H9 (cell line): ENCODE data around the gene RPS19. TPM values are rescaled to one million over a fixed set of nuclear protein-coding genes. Genes with fewer than 3 reads are reported as not detected.

Source experiments
- DNase-seq: peaks from one replicate; pipeline ENCODE4 v3.0.0-alpha.2; 2017
- H2AFZ ChIP-seq: one replicate; pipeline ENCODE4 v1.6.1; 2013; ENCODE audit warnings: mild to moderate bottlenecking, low read length, control low read depth, moderate library complexity
- H2AK5ac ChIP-seq: 2 replicates; pipeline ENCODE4 v1.6.1; 2013; ENCODE audit warnings: low read length, control low read depth, mixed read lengths; ENCODE audit not compliant: insufficient read length
- H2BK120ac ChIP-seq: one replicate; pipeline ENCODE4 v1.6.1; 2013; ENCODE audit warnings: low read depth, mild to moderate bottlenecking, low read length, control low read depth, inconsistent platforms; ENCODE audit not compliant: poor library complexity, severe bottlenecking
- H2BK12ac ChIP-seq: 2 replicates; pipeline ENCODE4 v1.6.1; 2013; ENCODE audit warnings: low read length, control low read depth, mixed read lengths, low read depth; ENCODE audit not compliant: insufficient read length
- H2BK15ac ChIP-seq: 2 replicates; pipeline ENCODE4 v1.6.1; 2013; ENCODE audit warnings: low read depth, low read length, control low read depth
- H2BK20ac ChIP-seq: one replicate; pipeline ENCODE4 v1.6.1; 2013; ENCODE audit warnings: low read depth, mild to moderate bottlenecking, low read length, control low read depth, inconsistent platforms; ENCODE audit not compliant: poor library complexity, severe bottlenecking
- H2BK5ac ChIP-seq: 2 replicates; pipeline ENCODE4 v1.6.1; 2013; ENCODE audit warnings: low read length, control low read depth, mixed read lengths; ENCODE audit not compliant: insufficient read length
- H3K14ac ChIP-seq: 2 replicates; pipeline ENCODE4 v1.6.1; 2013; ENCODE audit warnings: low read length, control low read depth; ENCODE audit not compliant: insufficient read depth
- H3K18ac ChIP-seq: 2 replicates; pipeline ENCODE4 v1.6.1; 2013; ENCODE audit warnings: low read depth, mild to moderate bottlenecking, mixed read lengths, low read length, control low read depth; ENCODE audit not compliant: insufficient read length
- H3K23ac ChIP-seq: 2 replicates; pipeline ENCODE4 v1.6.1; 2013; ENCODE audit warnings: low read length, control low read depth, mixed read lengths, low read depth; ENCODE audit not compliant: insufficient read length
- H3K23me2 ChIP-seq: 2 replicates; pipeline ENCODE4 v1.6.1; 2013; ENCODE audit warnings: low read depth, mild to moderate bottlenecking, mixed read lengths, low read length, control low read depth; ENCODE audit not compliant: insufficient read length, poor library complexity, severe bottlenecking
- H3K27ac ChIP-seq: 2 replicates; pipeline ENCODE4 v1.5.1; 2013; ENCODE audit warnings: low read length, control low read depth, mixed read lengths, low read depth; ENCODE audit not compliant: insufficient read length
- H3K27me3 ChIP-seq: 2 replicates; pipeline ENCODE4 v1.6.1; 2013; ENCODE audit warnings: low read length, control low read depth, inconsistent platforms; ENCODE audit not compliant: insufficient read depth
- H3K4ac ChIP-seq: 2 replicates; pipeline ENCODE4 v1.6.1; 2013; ENCODE audit warnings: low read depth, mild to moderate bottlenecking, control low read depth, inconsistent platforms, low read length, moderate library complexity
- H3K4me1 ChIP-seq: 2 replicates; pipeline ENCODE4 v1.6.1; 2013; ENCODE audit warnings: low read length, control low read depth, inconsistent platforms; ENCODE audit not compliant: insufficient read depth
- H3K4me2 ChIP-seq: 2 replicates; pipeline ENCODE4 v1.6.1; 2013; ENCODE audit warnings: low read length, control low read depth, mixed read lengths; ENCODE audit not compliant: insufficient read length, insufficient read depth
- H3K56ac ChIP-seq: 2 replicates; pipeline ENCODE4 v1.6.1; 2013; ENCODE audit warnings: low read depth, mild to moderate bottlenecking, mixed read lengths, low read length, control low read depth; ENCODE audit not compliant: insufficient read length
- H3K79me1 ChIP-seq: 2 replicates; pipeline ENCODE4 v1.6.1; 2013; ENCODE audit warnings: low read depth, mild to moderate bottlenecking, moderate library complexity, low read length, control low read depth, inconsistent platforms; ENCODE audit not compliant: insufficient read depth, poor library complexity, severe bottlenecking
- H3K79me2 ChIP-seq: 2 replicates; pipeline ENCODE4 v1.6.1; 2013; ENCODE audit warnings: low read length, control low read depth, inconsistent platforms; ENCODE audit not compliant: insufficient read depth
- H3K9ac ChIP-seq: 2 replicates; pipeline ENCODE4 v1.6.1; 2013; ENCODE audit warnings: low read length, control low read depth, mixed read lengths; ENCODE audit not compliant: insufficient read length; ENCODE audit errors: extremely low read depth
- H3K9me3 ChIP-seq: one replicate; pipeline ENCODE4 v1.6.1; 2013; ENCODE audit warnings: low read depth, low read length, inconsistent platforms; ENCODE audit not compliant: control insufficient read depth
- H3T11ph ChIP-seq: one replicate; pipeline ENCODE4 v1.6.1; 2013; ENCODE audit warnings: mild to moderate bottlenecking, low read length, control low read depth, inconsistent platforms
- H4K20me1 ChIP-seq: one replicate; pipeline ENCODE4 v1.6.1; 2013; ENCODE audit not compliant: control insufficient read depth, insufficient read length, insufficient read depth
- H4K5ac ChIP-seq: 2 replicates; pipeline ENCODE4 v1.6.1; 2013; ENCODE audit warnings: low read depth, mild to moderate bottlenecking, mixed read lengths, low read length, control low read depth; ENCODE audit not compliant: insufficient read length
- H4K8ac ChIP-seq: replicated peaks from 2 replicates; pipeline ENCODE4 v1.6.1; 2013; ENCODE audit warnings: low read length, control low read depth, mixed read lengths, low read depth; ENCODE audit not compliant: insufficient read length
- H4K91ac ChIP-seq: 2 replicates; pipeline ENCODE4 v1.6.1; 2013; ENCODE audit warnings: low read depth, mild to moderate bottlenecking, moderate library complexity, mixed read lengths, low read length, control low read depth; ENCODE audit not compliant: insufficient read length
- H3K27ac Mint-ChIP-seq, 3 experiments: 2 replicates in 2 of 3; 3 replicates in 1 of 3; pipeline ENCODE4 v1.8.0; 2020 to 2021; ENCODE audit warnings: mixed read lengths in 3 of 3, mild to moderate bottlenecking in 1 of 3, moderate library complexity in 1 of 3
- H3K27me3 Mint-ChIP-seq: 2 replicates; pipeline ENCODE4 v1.8.0; 2021; ENCODE audit warnings: low read depth, mild to moderate bottlenecking, moderate library complexity, mixed read lengths
- H3K36me3 Mint-ChIP-seq, 3 experiments: 2 replicates in 2 of 3; 3 replicates in 1 of 3; pipeline ENCODE4 v1.8.0; 2020 to 2021; ENCODE audit warnings: low read depth in 3 of 3, mixed read lengths in 3 of 3; ENCODE audit not compliant: insufficient read depth in 1 of 3
- H3K4me1 Mint-ChIP-seq, 2 experiments: 2 replicates each; pipeline ENCODE4 v1.8.0; 2020; ENCODE audit warnings: mixed read lengths in 2 of 2
- H3K4me3 Mint-ChIP-seq, 2 experiments: 2 replicates in 1 of 2; 3 replicates in 1 of 2; pipeline ENCODE4 v1.8.0; 2020 to 2021; ENCODE audit warnings: mild to moderate bottlenecking in 2 of 2, mixed read lengths in 2 of 2, moderate library complexity in 1 of 2
- H3K9me3 Mint-ChIP-seq, 2 experiments: 2 replicates in 1 of 2; 3 replicates in 1 of 2; pipeline ENCODE4 v1.8.0; 2020; ENCODE audit warnings: mild to moderate bottlenecking in 2 of 2, mixed read lengths in 2 of 2, moderate library complexity in 1 of 2
- WGBS: extraction: QIAGEN DNeasy Blood & Tissue Kit; methylation state at CpG from one replicate; pipeline ENCODE4 v1.1.7; 2013; ENCODE audit warnings: missing lambda C conversion rate, low lambda C conversion rate, mixed read lengths; ENCODE audit not compliant: insufficient read length; ENCODE audit errors: extremely low coverage; 5-methylcytosine and 5-hydroxymethylcytosine counted together
- total RNA-seq: library from RNA; stranded (reverse); gene quantifications from 2 replicates; pipeline ENCODE4 v1.2.1, GENCODE V29; 2021
- TF ChIP-seq, protein P1 (sequence below): fragments of 200-600 bp; sonication (generic); conservative IDR thresholded peaks from 3 replicates; pipeline ENCODE4 v1.8.0; 2021; ENCODE audit warnings: antibody characterized with exemption, mild to moderate bottlenecking

RPS19 gene
- total RNA-seq, 1 experiment from 2014 or later, result 3,024 TPM

DNA sequence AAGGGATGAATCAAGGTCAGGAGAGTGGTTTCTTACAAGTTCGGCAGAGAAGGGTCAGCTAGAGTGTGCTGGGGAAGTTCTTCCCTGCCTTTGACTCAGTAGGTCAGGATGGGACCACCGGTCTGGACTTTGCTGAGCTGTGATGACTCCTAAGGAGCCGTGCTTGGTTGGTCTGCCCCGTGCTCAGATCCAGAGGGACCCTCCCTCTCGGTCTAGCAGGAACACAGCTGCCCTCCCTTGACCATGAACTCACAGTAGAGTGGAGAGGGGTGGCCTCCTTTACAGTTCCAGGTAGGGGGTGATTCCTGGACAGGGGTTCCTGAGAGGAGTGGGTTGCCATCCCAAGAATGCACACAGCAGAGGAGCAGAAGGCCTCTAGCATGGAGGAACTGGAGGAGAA lies 4.3 kb downstream of the RPS19 start:
- H3K27me3 ChIP-seq, result no peaks in the 10 kb centered on the region
- no peak overlapping the region for H3K4ac ChIP-seq
- no peak overlapping the region for H2BK120ac ChIP-seq
- no peaks in the 10 kb centered on the region for H3K9me3 ChIP-seq
- no peak overlapping the region for H3T11ph ChIP-seq
- Mint-ChIP-seq H3K27ac (peak overlapping the region; percentile 66 to 93 (median 82); a peak in 5 of 7 replicates), H3K4me1 (peaks cover 35 to 51% of the 10 kb centered on the region in 2 experiments), H3K36me3 (peaks cover 60 to 87% (median 76%) of the 10 kb centered on the region in 3 experiments), H3K27me3 (no peaks in the 10 kb centered on the region; the same call in 1 of the 2 replicates), H3K4me3 (peak overlapping the region; percentile 34 to 40; a peak in 4 of 5 replicates), H3K9me3 (no peaks in the 10 kb centered on the region; a peak in 1 of 5 replicates)
- H3K23ac ChIP-seq, result no peak overlapping the region
- H2BK5ac ChIP-seq, result no peak overlapping the region
- TF ChIP-seq, protein P1, sequence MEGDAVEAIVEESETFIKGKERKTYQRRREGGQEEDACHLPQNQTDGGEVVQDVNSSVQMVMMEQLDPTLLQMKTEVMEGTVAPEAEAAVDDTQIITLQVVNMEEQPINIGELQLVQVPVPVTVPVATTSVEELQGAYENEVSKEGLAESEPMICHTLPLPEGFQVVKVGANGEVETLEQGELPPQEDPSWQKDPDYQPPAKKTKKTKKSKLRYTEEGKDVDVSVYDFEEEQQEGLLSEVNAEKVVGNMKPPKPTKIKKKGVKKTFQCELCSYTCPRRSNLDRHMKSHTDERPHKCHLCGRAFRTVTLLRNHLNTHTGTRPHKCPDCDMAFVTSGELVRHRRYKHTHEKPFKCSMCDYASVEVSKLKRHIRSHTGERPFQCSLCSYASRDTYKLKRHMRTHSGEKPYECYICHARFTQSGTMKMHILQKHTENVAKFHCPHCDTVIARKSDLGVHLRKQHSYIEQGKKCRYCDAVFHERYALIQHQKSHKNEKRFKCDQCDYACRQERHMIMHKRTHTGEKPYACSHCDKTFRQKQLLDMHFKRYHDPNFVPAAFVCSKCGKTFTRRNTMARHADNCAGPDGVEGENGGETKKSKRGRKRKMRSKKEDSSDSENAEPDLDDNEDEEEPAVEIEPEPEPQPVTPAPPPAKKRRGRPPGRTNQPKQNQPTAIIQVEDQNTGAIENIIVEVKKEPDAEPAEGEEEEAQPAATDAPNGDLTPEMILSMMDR, result no peak
- H3K79me2 ChIP-seq, result peaks cover 29% of the 10 kb centered on the region
- H3K9ac ChIP-seq, result peak overlapping the region; percentile 28
- WGBS, result no CpG with 5 or more reads among the region's 5 CpGs
- H2AK5ac ChIP-seq, result no peak overlapping the region
- no peak overlapping the region for H3K18ac ChIP-seq
- no peak overlapping the region for H2BK15ac ChIP-seq
- DNase-seq, result no peak
- H3K14ac ChIP-seq, result no peak overlapping the region
- peaks cover 22% of the 10 kb centered on the region for H3K79me1 ChIP-seq
- no peaks in the 10 kb centered on the region; the same call in 1 of the 2 replicates for H3K4me1 ChIP-seq
- H2AFZ ChIP-seq, result no peak overlapping the region
- no peak overlapping the region for H4K91ac ChIP-seq
- peaks cover 9% of the 10 kb centered on the region for H3K23me2 ChIP-seq
- no peaks in the 10 kb centered on the region for H4K20me1 ChIP-seq
- no peak overlapping the region for H2BK20ac ChIP-seq
- no peak overlapping the region for H3K4me2 ChIP-seq
- no peak overlapping the region for H4K8ac ChIP-seq
- H2BK12ac ChIP-seq, result no peak overlapping the region
- H4K5ac ChIP-seq, result no peak overlapping the region
- peak overlapping the region; percentile 6 for H3K27ac ChIP-seq
- H3K56ac ChIP-seq, result no peak overlapping the region
